Left ventricle myocardium inferior (tissue), 1 donor: ENCODE data around the gene MAP7D2. TPM values are rescaled to one million over a fixed set of nuclear protein-coding genes. Genes with fewer than 3 reads are reported as not detected.

ENCODE experiments used
- DNase-seq: peaks from one replicate; pipeline ENCODE4 v3.0.0-alpha.2; 2020
- H3K27ac ChIP-seq: fragments of 200-600 bp; replicated peaks from 2 replicates; pipeline ENCODE4 v1.8.0; 2021
- H3K27me3 ChIP-seq: fragments of 200-600 bp; 2 replicates; pipeline ENCODE4 v1.8.0; 2021; ENCODE audit warnings: low read depth
- H3K36me3 ChIP-seq: fragments of 200-600 bp; 2 replicates; pipeline ENCODE4 v1.8.0; 2021
- H3K4me1 ChIP-seq: fragments of 200-600 bp; 2 replicates; pipeline ENCODE4 v1.8.0; 2021
- H3K4me3 ChIP-seq: fragments of 200-600 bp; 2 replicates; pipeline ENCODE4 v1.8.0; 2021; ENCODE audit warnings: mild to moderate bottlenecking, moderate library complexity
- H3K9me3 ChIP-seq: fragments of 200-600 bp; replicated peaks from 2 replicates; pipeline ENCODE4 v1.8.0; 2021
- intact Hi-C: fragments of 100-400 bp; cut with micrococcal nuclease; formaldehyde crosslinking; loops from one replicate; pipeline ENCODE4 v1.11.0; 2022
- total RNA-seq: library from RNA; stranded (reverse); fragmentation: NEBNext Ultra II Directional; extraction: Animal tissue kit (Norgen Biotek cat#: 25700); gene quantifications from one replicate; pipeline ENCODE4 v1.2.1, GENCODE V29; 2021
- TF ChIP-seq, protein P1 (sequence below): fragments of 200-600 bp; IDR thresholded peaks from 2 replicates; pipeline ENCODE4 v1.8.0; 2021; ENCODE audit warnings: antibody characterized with exemption, mild to moderate bottlenecking, borderline replicate concordance
- donor health status: DM: no; HTN: yes; CAD: no; lungs with severe emphysema.

Gene MAP7D2
- total RNA-seq, 1 donor from 2014 or later, result 0.44 TPM

DNA sequence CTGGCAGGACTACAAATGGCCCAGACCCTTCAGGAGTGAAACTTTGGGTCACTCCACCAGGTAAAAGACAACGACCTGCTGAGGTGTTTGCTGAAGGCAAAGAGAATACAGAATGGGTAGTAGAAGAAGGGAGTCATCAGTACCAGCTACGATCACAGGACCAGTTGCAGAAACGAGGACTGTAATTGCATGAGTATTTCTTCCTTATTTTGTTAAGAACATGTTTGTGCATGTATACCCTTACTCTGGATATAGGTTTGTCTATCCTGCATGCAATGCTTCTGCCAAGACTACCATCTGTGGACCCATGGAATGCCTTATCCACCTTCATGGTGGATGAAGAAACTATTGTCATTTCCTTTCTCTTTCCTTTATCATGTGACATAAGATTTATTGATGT lies 77.7 kb downstream of the MAP7D2 start:
- Histone ChIP-seq H3K4me1 (no peaks in the 10 kb centered on the region), H3K27me3 (no peaks in the 10 kb centered on the region), H3K27ac (no peak overlapping the region), H3K9me3 (no peaks in the 10 kb centered on the region), H3K36me3 (no peaks in the 10 kb centered on the region), H3K4me3 (no peak overlapping the region)
- TF ChIP-seq, protein P1, sequence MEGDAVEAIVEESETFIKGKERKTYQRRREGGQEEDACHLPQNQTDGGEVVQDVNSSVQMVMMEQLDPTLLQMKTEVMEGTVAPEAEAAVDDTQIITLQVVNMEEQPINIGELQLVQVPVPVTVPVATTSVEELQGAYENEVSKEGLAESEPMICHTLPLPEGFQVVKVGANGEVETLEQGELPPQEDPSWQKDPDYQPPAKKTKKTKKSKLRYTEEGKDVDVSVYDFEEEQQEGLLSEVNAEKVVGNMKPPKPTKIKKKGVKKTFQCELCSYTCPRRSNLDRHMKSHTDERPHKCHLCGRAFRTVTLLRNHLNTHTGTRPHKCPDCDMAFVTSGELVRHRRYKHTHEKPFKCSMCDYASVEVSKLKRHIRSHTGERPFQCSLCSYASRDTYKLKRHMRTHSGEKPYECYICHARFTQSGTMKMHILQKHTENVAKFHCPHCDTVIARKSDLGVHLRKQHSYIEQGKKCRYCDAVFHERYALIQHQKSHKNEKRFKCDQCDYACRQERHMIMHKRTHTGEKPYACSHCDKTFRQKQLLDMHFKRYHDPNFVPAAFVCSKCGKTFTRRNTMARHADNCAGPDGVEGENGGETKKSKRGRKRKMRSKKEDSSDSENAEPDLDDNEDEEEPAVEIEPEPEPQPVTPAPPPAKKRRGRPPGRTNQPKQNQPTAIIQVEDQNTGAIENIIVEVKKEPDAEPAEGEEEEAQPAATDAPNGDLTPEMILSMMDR, result no peak
- intact Hi-C loops, result no loop called here
- no peak for DNase-seq

DNA sequence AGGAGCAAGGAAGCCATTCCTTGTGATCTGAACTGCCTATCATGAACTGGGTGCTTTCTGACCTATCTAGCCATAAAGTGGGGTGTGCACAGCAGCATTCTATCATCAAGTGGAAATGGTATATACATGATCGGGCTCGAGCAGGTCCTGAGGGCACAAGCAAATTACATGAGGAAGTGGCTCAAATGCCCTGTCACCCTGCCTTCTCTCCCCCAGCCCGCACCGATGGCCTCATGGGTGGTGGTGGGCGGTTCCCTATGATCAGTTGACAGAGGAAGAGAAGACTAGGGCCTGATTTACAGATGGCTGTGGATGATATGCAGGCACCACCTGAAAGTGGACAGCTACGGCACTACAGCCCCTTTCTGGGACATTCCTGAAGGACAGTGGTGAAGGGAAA lies 79.5 kb downstream of the MAP7D2 start:
- H3K4me1 ChIP-seq, result no peaks in the 10 kb centered on the region
- H3K4me3 ChIP-seq, result no peak overlapping the region
- H3K27me3 ChIP-seq, result no peaks in the 10 kb centered on the region
- intact Hi-C loops, result no loop called here
- TF ChIP-seq, protein P1, result no peak
- H3K9me3 ChIP-seq, result no peaks in the 10 kb centered on the region
- no peaks in the 10 kb centered on the region for H3K36me3 ChIP-seq
- H3K27ac ChIP-seq, result no peak overlapping the region
- DNase-seq, result no peak

DNA sequence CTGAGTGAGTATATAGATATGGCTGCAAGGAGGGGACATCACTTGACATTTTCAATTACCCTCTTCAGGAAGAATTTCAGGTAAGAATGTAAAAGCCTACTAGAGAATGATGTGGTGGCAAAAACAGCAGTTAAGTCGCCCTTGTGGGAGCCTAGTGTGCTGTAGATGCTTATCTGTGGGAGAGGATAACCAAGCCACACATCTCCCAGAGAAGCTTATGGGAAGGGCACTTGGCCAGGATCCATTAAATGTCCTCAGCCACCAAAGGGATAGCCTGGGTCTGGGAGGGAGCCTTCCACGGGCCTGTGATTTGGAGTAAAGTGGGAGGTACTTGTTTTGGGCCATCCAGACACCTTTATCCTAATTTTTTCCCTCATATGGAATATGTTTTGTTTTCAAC lies 84.5 kb downstream of the MAP7D2 start:
- Histone ChIP-seq H3K27ac (no peak overlapping the region), H3K4me1 (no peaks in the 10 kb centered on the region), H3K27me3 (no peaks in the 10 kb centered on the region), H3K9me3 (no peaks in the 10 kb centered on the region), H3K4me3 (no peak overlapping the region), H3K36me3 (no peaks in the 10 kb centered on the region)
- DNase-seq, result no peak
- intact Hi-C loops, result no loop called here
- TF ChIP-seq, protein P1, result no peak

DNA sequence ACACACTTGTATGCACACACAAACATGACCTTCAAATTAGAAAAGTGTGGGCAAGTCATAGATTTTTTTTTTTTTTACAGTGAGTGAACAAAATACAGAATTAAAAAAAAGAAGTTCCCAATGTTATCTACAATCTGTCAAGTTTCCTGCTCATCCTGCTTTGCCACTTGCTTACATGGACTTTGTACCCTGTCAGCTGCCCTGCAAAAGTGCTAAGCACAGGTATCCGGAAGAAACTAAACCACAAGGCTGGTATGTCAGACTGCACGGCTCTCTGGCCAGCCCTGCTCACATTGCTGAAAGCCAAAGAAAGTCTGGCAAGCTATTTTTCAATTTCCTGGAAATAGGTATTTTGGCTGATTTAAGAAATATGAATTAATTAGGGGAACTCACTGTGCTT lies 87.0 kb downstream of the MAP7D2 start:
- no peak for DNase-seq
- Histone ChIP-seq H3K27me3 (no peaks in the 10 kb centered on the region), H3K27ac (no peak overlapping the region), H3K4me3 (no peak overlapping the region), H3K4me1 (no peaks in the 10 kb centered on the region), H3K9me3 (no peaks in the 10 kb centered on the region), H3K36me3 (no peaks in the 10 kb centered on the region)
- intact Hi-C loops, result no loop called here
- TF ChIP-seq, protein P1, result no peak

DNA sequence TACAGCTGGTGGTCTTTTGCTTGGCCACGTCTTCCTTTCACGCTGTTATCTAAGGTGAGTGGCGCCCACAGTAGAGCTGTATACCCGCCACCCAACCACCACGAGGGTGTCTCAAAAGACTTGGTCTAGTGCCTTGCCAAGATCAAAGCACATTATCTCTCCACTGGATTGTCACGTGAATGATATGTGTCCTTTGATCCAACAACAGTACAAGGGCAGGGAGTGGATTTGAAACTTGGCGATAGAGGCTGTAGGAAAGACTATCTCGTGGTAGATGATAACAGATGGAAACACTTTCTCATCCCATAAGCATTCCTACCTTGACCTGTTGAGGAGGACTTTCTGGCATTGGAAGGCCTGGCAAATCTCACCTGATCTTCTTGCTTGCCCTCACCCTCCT lies 88.1 kb downstream of the MAP7D2 start:
- Histone ChIP-seq H3K4me3 (no peak overlapping the region), H3K36me3 (no peaks in the 10 kb centered on the region), H3K4me1 (no peaks in the 10 kb centered on the region), H3K9me3 (no peaks in the 10 kb centered on the region), H3K27me3 (no peaks in the 10 kb centered on the region), H3K27ac (no peak overlapping the region)
- DNase-seq, result no peak
- TF ChIP-seq, protein P1, result no peak
- intact Hi-C loops, result no loop called here

DNA sequence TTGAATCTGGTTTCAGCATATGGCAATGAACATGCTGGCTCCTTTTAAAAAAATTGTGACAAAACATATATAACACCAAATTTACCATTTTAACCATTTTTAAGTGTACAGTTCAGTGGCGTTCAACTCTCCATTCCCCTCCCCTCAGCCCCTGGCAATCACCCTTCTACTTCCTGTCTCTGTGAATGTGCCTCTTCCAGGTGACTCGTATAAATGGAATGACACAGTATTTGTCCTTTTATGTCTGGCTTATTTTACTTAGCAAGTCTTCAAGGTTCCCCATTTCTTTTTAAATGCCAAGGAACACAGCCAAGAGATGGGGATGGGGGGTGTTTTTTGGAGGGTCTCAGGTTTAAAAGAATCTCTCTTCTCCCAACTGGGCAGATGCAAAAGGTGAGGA lies 90.4 kb downstream of the MAP7D2 start:
- Histone ChIP-seq H3K27ac (no peak overlapping the region), H3K4me3 (no peak overlapping the region), H3K27me3 (no peaks in the 10 kb centered on the region), H3K9me3 (no peaks in the 10 kb centered on the region), H3K4me1 (no peaks in the 10 kb centered on the region), H3K36me3 (no peaks in the 10 kb centered on the region)
- no peak for DNase-seq
- TF ChIP-seq, protein P1, result no peak
- intact Hi-C loops, result no loop called here
